Measurements from ENCODE around the gene SLC11A1. TPM values are rescaled to one million over a fixed set of nuclear protein-coding genes. Genes with fewer than 3 reads are reported as not detected.

Gene SLC11A1
- total RNA-seq, 1 experiment from 2014 or later, result 0.44 TPM

DNA sequence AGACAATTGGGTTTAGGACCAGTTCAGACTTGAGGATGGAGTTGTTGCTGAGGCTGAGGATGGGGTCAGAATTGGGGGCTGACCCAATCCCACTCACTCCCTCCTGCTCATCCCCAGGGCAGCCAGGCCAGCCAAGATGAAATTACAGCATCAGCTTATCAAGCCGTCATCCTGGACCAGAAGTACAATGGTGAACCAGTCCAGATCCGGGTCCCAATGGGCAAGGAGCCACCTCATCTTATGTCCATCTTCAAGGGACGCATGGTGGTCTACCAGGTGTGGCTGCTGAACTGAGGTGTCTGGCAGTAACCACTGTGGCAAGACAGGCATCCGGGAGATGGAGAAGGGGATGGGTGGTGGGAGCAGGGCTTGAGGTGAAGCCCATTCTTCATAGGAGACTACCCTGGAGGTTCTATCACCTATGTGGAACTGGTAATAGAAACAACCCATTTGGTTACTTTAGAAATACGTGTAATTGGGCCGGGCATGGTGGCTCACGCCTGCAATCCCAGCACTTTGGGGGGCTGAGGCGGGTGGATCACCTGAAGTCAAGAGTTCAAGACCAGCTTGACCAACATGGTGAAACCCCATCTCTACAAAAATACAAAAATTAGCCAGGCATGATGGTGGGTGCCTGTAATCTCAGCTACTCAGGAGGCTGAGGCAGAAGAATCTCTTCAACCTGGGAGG lies 50.7 kb downstream of the SLC11A1 start:
- no peak for DNase-seq
- no peaks in the 10 kb centered on the region for H3K9me2 ChIP-seq (ENCODE audit: insufficient read depth)
- no peaks in the 10 kb centered on the region for H3F3A ChIP-seq (ENCODE audit: insufficient read depth, low read depth)
- H3K4me3 ChIP-seq, result no peak overlapping the region
- H3K36me3 ChIP-seq (ENCODE audit: low read depth), result no peaks in the 10 kb centered on the region
- 0 out of 2 replicates have a peak, but pooled peaks cover 5% of the 10 kb centered on the region for H3K27me3 ChIP-seq (ENCODE audit: insufficient read depth, low read depth)
- CTCF ChIA-PET, result no interaction called here
- POLR2A ChIA-PET (ENCODE audit: unreplicated experiment), result interaction anchor here (0.5 kb wide), 1 partner anchor 318 kb away, joined by 3 read pairs; no protein-coding TSS in a partner anchor
- TF ChIP-seq, protein P1, sequence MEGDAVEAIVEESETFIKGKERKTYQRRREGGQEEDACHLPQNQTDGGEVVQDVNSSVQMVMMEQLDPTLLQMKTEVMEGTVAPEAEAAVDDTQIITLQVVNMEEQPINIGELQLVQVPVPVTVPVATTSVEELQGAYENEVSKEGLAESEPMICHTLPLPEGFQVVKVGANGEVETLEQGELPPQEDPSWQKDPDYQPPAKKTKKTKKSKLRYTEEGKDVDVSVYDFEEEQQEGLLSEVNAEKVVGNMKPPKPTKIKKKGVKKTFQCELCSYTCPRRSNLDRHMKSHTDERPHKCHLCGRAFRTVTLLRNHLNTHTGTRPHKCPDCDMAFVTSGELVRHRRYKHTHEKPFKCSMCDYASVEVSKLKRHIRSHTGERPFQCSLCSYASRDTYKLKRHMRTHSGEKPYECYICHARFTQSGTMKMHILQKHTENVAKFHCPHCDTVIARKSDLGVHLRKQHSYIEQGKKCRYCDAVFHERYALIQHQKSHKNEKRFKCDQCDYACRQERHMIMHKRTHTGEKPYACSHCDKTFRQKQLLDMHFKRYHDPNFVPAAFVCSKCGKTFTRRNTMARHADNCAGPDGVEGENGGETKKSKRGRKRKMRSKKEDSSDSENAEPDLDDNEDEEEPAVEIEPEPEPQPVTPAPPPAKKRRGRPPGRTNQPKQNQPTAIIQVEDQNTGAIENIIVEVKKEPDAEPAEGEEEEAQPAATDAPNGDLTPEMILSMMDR (conservative IDR thresholded peaks at IDR 0.05), result no peak
- TF ChIP-seq EZH2 (IDR thresholded peaks at IDR 0.05; ENCODE audit: low read depth), result no peak
- no peaks in the 10 kb centered on the region for H3K79me2 ChIP-seq (ENCODE audit: low read depth)
- no peak overlapping the region for H3K4me2 ChIP-seq
- no TSS peak for BruUV-seq (replicated peaks)
- H3K4me1 ChIP-seq (replicated peaks; ENCODE audit: insufficient read depth), result no peaks in the 10 kb centered on the region
- H2AFZ ChIP-seq, result no peak overlapping the region
- intact Hi-C loops (cut with micrococcal nuclease; ENCODE audit: unreplicated experiment), result no loop called here
- H3K9me3 ChIP-seq (ENCODE audit: insufficient read depth, low read depth), result no peaks in the 10 kb centered on the region
- H4K20me1 ChIP-seq (ENCODE audit: insufficient read depth), result no peaks in the 10 kb centered on the region
- no peak overlapping the region for H3K27ac ChIP-seq

DNA sequence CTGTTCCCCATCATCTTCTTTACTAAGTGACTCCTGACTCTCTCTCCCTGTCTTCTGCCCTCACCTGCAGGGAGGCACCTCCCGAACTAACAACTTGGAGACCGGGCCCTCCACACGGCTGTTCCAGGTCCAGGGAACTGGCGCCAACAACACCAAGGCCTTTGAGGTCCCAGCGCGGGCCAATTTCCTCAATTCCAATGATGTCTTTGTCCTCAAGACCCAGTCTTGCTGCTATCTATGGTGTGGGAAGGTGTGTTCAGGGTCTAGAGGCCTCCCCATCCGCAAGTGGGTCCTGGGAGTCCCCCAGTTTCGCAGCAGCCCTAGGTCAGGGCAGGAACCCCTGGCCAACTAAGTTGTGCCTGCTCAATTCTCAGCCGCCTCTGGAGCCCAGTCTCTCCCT lies 52.4 kb downstream of the SLC11A1 start:
- 0 out of 2 replicates have a peak, but pooled peaks cover 5% of the 10 kb centered on the region for H3K27me3 ChIP-seq (ENCODE audit: insufficient read depth, low read depth)
- no peak overlapping the region for H3K4me2 ChIP-seq
- no peaks in the 10 kb centered on the region for H3K79me2 ChIP-seq (ENCODE audit: low read depth)
- no peak overlapping the region for H3K4me3 ChIP-seq
- no TSS peak for BruUV-seq (replicated peaks)
- H3K9me3 ChIP-seq (ENCODE audit: insufficient read depth, low read depth), result no peaks in the 10 kb centered on the region
- no peaks in the 10 kb centered on the region for H3K4me1 ChIP-seq (replicated peaks; ENCODE audit: insufficient read depth)
- ChIA-PET CTCF (no interaction called here), POLR2A (ENCODE audit: unreplicated experiment) (no interaction called here)
- intact Hi-C loops (cut with micrococcal nuclease; ENCODE audit: unreplicated experiment), result no loop called here
- no peaks in the 10 kb centered on the region for H3K9me2 ChIP-seq (ENCODE audit: insufficient read depth)
- TF ChIP-seq EZH2 (IDR thresholded peaks at IDR 0.05; ENCODE audit: low read depth), result no peak
- TF ChIP-seq, protein P1 (conservative IDR thresholded peaks at IDR 0.05), result no peak
- H3K27ac ChIP-seq, result no peak overlapping the region
- DNase-seq, result no peak
- H3F3A ChIP-seq (ENCODE audit: insufficient read depth, low read depth), result no peaks in the 10 kb centered on the region
- no peak overlapping the region for H2AFZ ChIP-seq
- no peaks in the 10 kb centered on the region for H3K36me3 ChIP-seq (ENCODE audit: low read depth)
- H4K20me1 ChIP-seq (ENCODE audit: insufficient read depth), result no peaks in the 10 kb centered on the region

DNA sequence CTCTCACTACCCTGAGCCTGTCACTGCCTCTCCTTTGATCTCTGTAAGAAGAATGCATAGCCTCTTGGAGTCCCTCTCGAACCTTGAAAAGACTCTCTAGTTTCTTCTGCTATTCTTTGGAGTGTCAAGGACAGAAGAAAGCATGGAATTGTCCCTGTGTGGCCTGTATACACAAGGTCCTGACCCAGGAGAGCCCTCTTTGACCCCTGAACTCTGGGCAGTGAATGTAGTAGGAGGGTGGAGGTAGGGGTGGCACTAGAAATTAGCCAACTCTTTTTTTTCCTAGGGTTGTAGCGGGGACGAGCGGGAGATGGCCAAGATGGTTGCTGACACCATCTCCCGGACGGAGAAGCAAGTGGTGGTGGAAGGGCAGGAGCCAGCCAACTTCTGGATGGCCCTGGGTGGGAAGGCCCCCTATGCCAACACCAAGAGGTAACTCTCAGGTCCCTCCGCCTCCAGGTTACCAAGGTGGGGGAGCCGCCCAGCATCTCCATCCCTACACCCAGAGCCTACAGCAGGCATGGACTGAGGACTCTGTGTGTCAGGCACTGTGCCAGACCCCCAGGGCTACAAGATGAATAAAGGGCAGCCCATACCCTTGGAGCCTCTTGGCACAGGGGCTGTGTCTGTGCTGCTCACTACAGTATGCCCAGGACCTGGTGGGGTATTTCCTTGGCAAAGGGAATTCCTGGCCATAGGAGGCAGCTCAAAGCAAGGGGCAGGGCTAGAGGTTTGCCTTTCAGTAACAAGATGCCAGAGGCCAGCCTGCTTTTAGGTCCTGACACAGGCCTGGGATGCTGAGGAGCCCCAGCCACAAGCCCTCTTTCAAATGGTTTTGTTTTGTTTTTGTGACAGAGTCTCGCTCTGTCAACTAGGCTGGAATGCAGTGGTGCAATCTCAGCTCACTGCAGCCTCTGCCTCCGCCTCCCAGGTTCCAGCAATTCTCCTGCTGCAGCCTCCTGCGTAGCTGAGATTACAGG lies 53.2 kb downstream of the SLC11A1 start:
- TF ChIP-seq, protein P1 (conservative IDR thresholded peaks at IDR 0.05), result no peak
- DNase-seq, result no peak
- Histone ChIP-seq H3K4me3 (no peak overlapping the region), H3K27me3 (ENCODE audit: insufficient read depth, low read depth) (0 out of 2 replicates have a peak, but pooled peaks cover 5% of the 10 kb centered on the region), H2AFZ (no peak overlapping the region), H3K9me3 (ENCODE audit: insufficient read depth, low read depth) (no peaks in the 10 kb centered on the region), H3F3A (ENCODE audit: insufficient read depth, low read depth) (no peaks in the 10 kb centered on the region), H3K36me3 (ENCODE audit: low read depth) (no peaks in the 10 kb centered on the region), H3K27ac (no peak overlapping the region), H3K9me2 (ENCODE audit: insufficient read depth) (no peaks in the 10 kb centered on the region), H4K20me1 (ENCODE audit: insufficient read depth) (no peaks in the 10 kb centered on the region), H3K4me1 (replicated peaks; ENCODE audit: insufficient read depth) (no peaks in the 10 kb centered on the region), H3K4me2 (no peak overlapping the region), H3K79me2 (ENCODE audit: low read depth) (no peaks in the 10 kb centered on the region)
- intact Hi-C loops (cut with micrococcal nuclease; ENCODE audit: unreplicated experiment), result no loop called here
- ChIA-PET CTCF (no interaction called here), POLR2A (ENCODE audit: unreplicated experiment) (interaction anchor here (0.6 kb wide), 1 partner anchor 149 kb away, joined by 4 read pairs; no protein-coding TSS in a partner anchor)
- no TSS peak for BruUV-seq (replicated peaks)
